GM23338 (cell line): ENCODE data around the gene GALM. TPM values are rescaled to one million over a fixed set of nuclear protein-coding genes. Genes with fewer than 3 reads are reported as not detected.
A peak's percentile ranks its signal among the peaks of the same experiment; 100 is the strongest.

ENCODE experiments used
- ATAC-seq: fragments of 200-7000 bp; cut with Tn5 transposase; 3 replicates; pipeline ENCODE4 v1.9.1; 2020
- DNase-seq: peaks from one replicate; pipeline ENCODE4 v3.0.0-alpha.2; 2015; ENCODE audit warnings: low spot score
- H2AFZ ChIP-seq: fragments of 200-600 bp; sonication (generic); 2 replicates; pipeline ENCODE4 v1.8.0; 2016; ENCODE audit warnings: antibody characterized with exemption, mild to moderate bottlenecking, moderate library complexity
- H3F3A ChIP-seq: fragments of 200-600 bp; sonication (generic); replicated peaks from 2 replicates; pipeline ENCODE4 v1.8.0; 2017; ENCODE audit warnings: antibody characterized with exemption, mixed run types, low read depth
- H3K27ac ChIP-seq: fragments of 200-600 bp; sonication (generic); 2 replicates; pipeline ENCODE4 v1.6.1; 2016; ENCODE audit warnings: low read depth
- H3K27me3 ChIP-seq: fragments of 200-600 bp; sonication (generic); 2 replicates; pipeline ENCODE4 v1.8.0; 2016; ENCODE audit warnings: mild to moderate bottlenecking, mixed run types, moderate library complexity; ENCODE audit not compliant: insufficient read depth
- H3K36me3 ChIP-seq: fragments of 200-600 bp; sonication (generic); 2 replicates; pipeline ENCODE4 v1.8.0; 2016; ENCODE audit warnings: mild to moderate bottlenecking; ENCODE audit not compliant: insufficient read depth
- H3K4me1 ChIP-seq: fragments of 200-600 bp; sonication (generic); 2 replicates; pipeline ENCODE4 v1.8.0; 2016; ENCODE audit warnings: mild to moderate bottlenecking, moderate library complexity; ENCODE audit not compliant: insufficient read depth
- H3K4me2 ChIP-seq: fragments of 200-600 bp; sonication (generic); 2 replicates; pipeline ENCODE4 v1.7.1; 2017; ENCODE audit warnings: mixed run types
- H3K4me3 ChIP-seq: fragments of 200-600 bp; sonication (generic); 2 replicates; pipeline ENCODE4 v1.6.1; 2016; ENCODE audit warnings: mixed run types
- H3K79me2 ChIP-seq: fragments of 200-600 bp; sonication (generic); replicated peaks from 2 replicates; pipeline ENCODE4 v1.8.0; 2017; ENCODE audit warnings: mild to moderate bottlenecking; ENCODE audit not compliant: insufficient read depth
- H3K9me2 ChIP-seq: fragments of 200-600 bp; sonication (generic); 2 replicates; pipeline ENCODE4 v1.8.0; 2017; ENCODE audit not compliant: insufficient read depth
- H4K20me1 ChIP-seq: fragments of 200-600 bp; sonication (generic); replicated peaks from 2 replicates; pipeline ENCODE4 v1.8.0; 2017; ENCODE audit warnings: mild to moderate bottlenecking; ENCODE audit not compliant: insufficient read depth
- H3K27ac Mint-ChIP-seq: 2 replicates; pipeline ENCODE4 v1.8.0; 2020; ENCODE audit warnings: inconsistent platforms, mild to moderate bottlenecking, moderate library complexity, mixed read lengths
- H3K27me3 Mint-ChIP-seq: 3 replicates; pipeline ENCODE4 v1.8.0; 2022; ENCODE audit warnings: low read depth, mild to moderate bottlenecking, moderate library complexity, mixed read lengths, inconsistent platforms; ENCODE audit not compliant: insufficient read depth, poor library complexity
- H3K36me3 Mint-ChIP-seq: 3 replicates; pipeline ENCODE4 v1.8.0; 2021; ENCODE audit warnings: low read depth, mild to moderate bottlenecking, inconsistent platforms, moderate library complexity, mixed read lengths
- H3K4me1 Mint-ChIP-seq: 3 replicates; pipeline ENCODE4 v1.8.0; 2020; ENCODE audit warnings: mild to moderate bottlenecking, inconsistent platforms, mixed read lengths
- H3K4me3 Mint-ChIP-seq: 3 replicates; pipeline ENCODE4 v1.8.0; 2021; ENCODE audit warnings: moderate library complexity, mild to moderate bottlenecking, inconsistent platforms, mixed read lengths
- H3K9me3 Mint-ChIP-seq: 3 replicates; pipeline ENCODE4 v1.8.0; 2020; ENCODE audit warnings: moderate library complexity, mild to moderate bottlenecking, inconsistent platforms, mixed read lengths
- CREB1 ChIP-seq: fragments of 250-450 bp; sonication (Bioruptor Pico); IDR thresholded peaks from 2 replicates; pipeline ENCODE4 v1.5.0; 2020; ENCODE audit warnings: low read depth, mild to moderate bottlenecking, moderate library complexity
- NANOG ChIP-seq: IDR thresholded peaks from 2 replicates; pipeline ENCODE4 v1.6.1; 2016; ENCODE audit warnings: antibody characterized with exemption, borderline replicate concordance
- STAT1 ChIP-seq: IDR thresholded peaks from one replicate; pipeline ENCODE4 v1.6.1; 2016; ENCODE audit warnings: antibody characterized with exemption; ENCODE audit not compliant: unreplicated experiment
- ZNF114 ChIP-seq: fragments of 250-450 bp; sonication (Bioruptor Pico); IDR thresholded peaks from 2 replicates; pipeline ENCODE4 v1.5.0; 2020; ENCODE audit warnings: mild to moderate bottlenecking, moderate library complexity
- ZNF462 ChIP-seq: fragments of 250-450 bp; sonication (Bioruptor Pico); IDR thresholded peaks from 2 replicates; pipeline ENCODE4 v1.5.0; 2020; ENCODE audit warnings: mild to moderate bottlenecking, moderate library complexity
- polyA plus RNA-seq: library from polyadenylated mRNA; unstranded; fragments of >200 nt; fragmentation: Nextera tagmentation; extraction: Ambion mirVana; gene quantifications from 2 replicates; pipeline ENCODE4 v1.2.1, GENCODE V29; 2016
- total RNA-seq: library from RNA; depleted of rRNA; stranded (reverse); fragments of >200 nt; shearing (Covaris generic); gene quantifications from 2 replicates; pipeline ENCODE4 v1.2.3, GENCODE V29; 2014

Gene GALM
- total and polyA plus RNA-seq, 2 experiments from 2014 or later = 9.3 to 21.6 TPM

- Histone ChIP-seq H3F3A (peaks cover 52% of the 10 kb centered on the region), H3K4me3 (peak overlapping the region; percentile 99), H3K4me2 (peak overlapping the region; percentile 98), H4K20me1 (peaks cover 42% of the 10 kb centered on the region), H3K27me3 (no peaks in the 10 kb centered on the region), H3K9me2 (no peaks in the 10 kb centered on the region), H2AFZ (no peak overlapping the region), H3K79me2 (peaks cover 59% of the 10 kb centered on the region), H3K36me3 (peaks cover 48% of the 10 kb centered on the region), H3K4me1 (peaks cover 12% of the 10 kb centered on the region), H3K27ac (peak overlapping the region; percentile 98)
- H3K27me3 Mint-ChIP-seq = peaks cover 25% of the 10 kb centered on the region
- peaks cover 6% of the 10 kb centered on the region; the same call in 2 of the 3 replicates for H3K9me3 Mint-ChIP-seq
- DNase-seq (no peak), ATAC-seq (peak; percentile 24)
- H3K4me3 Mint-ChIP-seq = peak overlapping the region; percentile 98
- peaks cover 60% of the 10 kb centered on the region for H3K36me3 Mint-ChIP-seq
- peak overlapping the region; percentile 100 for H3K27ac Mint-ChIP-seq
- TF ChIP-seq ZNF114 (CRISPR knock-in tag) = no peak
- no peak for TF ChIP-seq NANOG
- no peak for TF ChIP-seq ZNF462 (CRISPR knock-in tag)
- no peak for TF ChIP-seq CREB1 (CRISPR knock-in tag)
- TF ChIP-seq STAT1 = no peak
- H3K4me1 Mint-ChIP-seq = peaks cover 39% of the 10 kb centered on the region
Observed at GRCh38 chr2:38750011-38750890, 84.3 kb downstream of the GALM start.
